ENCODE measurements around the gene GNA14.
"Not testable (repeated sequence)": the region's sequence is repeated elsewhere in the genome, so short reads cannot be mapped to it uniquely, and the experiment has no call there.

DNA sequence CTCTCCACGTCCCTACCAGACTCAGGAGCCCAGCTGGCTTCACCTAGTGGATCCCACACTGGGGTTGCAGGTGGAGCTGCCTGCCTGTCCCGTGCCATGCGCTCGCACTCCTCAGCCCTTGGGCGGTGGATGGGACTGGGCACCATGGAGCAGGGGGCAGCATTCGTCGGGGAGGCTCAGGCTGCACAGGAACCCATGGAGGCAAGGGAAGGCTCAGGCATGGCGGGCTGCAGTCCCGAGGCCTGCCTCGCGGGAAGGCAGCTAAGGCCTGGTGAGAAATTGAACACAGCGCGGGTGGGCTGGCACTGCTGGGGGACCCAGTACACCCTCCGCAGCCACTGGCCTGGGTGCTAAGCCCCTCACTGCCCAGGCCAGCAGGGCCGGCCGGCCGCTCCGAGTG lies 157.8 kb downstream of the GNA14 start:
- TF ChIP-seq, protein P1, sequence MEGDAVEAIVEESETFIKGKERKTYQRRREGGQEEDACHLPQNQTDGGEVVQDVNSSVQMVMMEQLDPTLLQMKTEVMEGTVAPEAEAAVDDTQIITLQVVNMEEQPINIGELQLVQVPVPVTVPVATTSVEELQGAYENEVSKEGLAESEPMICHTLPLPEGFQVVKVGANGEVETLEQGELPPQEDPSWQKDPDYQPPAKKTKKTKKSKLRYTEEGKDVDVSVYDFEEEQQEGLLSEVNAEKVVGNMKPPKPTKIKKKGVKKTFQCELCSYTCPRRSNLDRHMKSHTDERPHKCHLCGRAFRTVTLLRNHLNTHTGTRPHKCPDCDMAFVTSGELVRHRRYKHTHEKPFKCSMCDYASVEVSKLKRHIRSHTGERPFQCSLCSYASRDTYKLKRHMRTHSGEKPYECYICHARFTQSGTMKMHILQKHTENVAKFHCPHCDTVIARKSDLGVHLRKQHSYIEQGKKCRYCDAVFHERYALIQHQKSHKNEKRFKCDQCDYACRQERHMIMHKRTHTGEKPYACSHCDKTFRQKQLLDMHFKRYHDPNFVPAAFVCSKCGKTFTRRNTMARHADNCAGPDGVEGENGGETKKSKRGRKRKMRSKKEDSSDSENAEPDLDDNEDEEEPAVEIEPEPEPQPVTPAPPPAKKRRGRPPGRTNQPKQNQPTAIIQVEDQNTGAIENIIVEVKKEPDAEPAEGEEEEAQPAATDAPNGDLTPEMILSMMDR (IDR thresholded peaks at IDR 0.05), result not testable (repeated sequence)
- not testable (repeated sequence) for TF ChIP-seq POLR2A (IDR thresholded peaks at IDR 0.05)

Measured in thyroid gland (tissue), 4 donors.